Right lung (tissue), 5 donors: ENCODE measurements around the gene PCDHB12. TPM values are rescaled to one million over a fixed set of nuclear protein-coding genes. Genes with fewer than 3 reads are reported as not detected.
"Not testable (repeated sequence)": the region's sequence is repeated elsewhere in the genome, so short reads cannot be mapped to it uniquely, and the experiment has no call there.

Experiments used
- DNase-seq, 2 donors: peaks; one replicate each; pipeline ENCODE4 v3.0.0-alpha.2; 2013
- polyA plus RNA-seq, 5 donors: library from polyadenylated mRNA; unstranded; fragments of 120-200 nt; gene quantifications; one replicate each; pipeline versions ENCODE4 v1.2.1 to v1.2.3, GENCODE V29; 2013; ENCODE audit warnings: inconsistent platforms in 1 of 5, low replicate concordance in 1 of 5; ENCODE audit not compliant: insufficient read length in 5 of 5, insufficient read depth in 1 of 5

The PCDHB12 gene
- polyA plus RNA-seq, 5 donors, result 4.3 to 6.6 (median 5.4) TPM

DNA sequence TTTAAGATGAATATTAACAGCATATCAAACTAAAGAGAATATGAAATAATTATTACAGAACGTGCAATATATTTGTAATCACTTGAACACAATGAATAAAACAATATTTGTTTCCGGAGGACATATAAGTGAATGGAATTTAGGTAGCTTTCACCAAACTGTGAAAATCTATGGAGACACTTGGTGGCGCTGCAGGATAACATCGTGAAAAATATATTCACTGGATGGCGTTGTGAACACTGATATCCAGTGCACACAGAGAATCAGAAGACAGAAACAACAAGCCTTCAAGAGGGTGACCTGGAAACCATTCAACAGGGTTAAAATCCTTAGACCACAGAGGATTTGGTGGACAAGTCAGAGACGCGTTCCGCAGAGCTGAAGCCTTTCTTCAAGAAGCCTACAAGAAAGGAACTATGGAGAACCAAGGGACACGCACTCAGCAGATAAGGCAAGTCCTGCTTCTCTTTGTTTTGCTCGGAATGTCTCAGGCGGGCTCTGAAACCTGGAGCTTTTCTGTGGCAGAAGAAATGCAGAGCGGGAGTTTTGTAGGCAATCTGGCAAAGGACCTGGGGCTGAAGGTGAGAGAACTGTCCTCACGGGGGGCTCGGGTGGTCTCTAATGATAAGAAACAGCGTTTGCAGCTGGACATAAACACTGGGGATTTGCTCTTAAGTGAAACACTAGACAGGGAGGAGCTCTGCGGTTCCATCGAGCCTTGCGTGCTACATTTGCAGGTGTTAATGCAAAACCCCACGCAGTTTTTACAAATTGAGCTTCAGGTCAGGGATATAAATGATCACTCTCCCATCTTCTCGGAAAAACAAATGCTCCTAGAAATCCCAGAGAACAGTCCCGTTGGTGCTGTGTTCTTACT, 8.9 kb upstream of the PCDHB12 start, which contains the start of gene PCDHB11:
PCDHB11 (plus strand) TSS at position 269 of the 877 bp plus-strand sequence; CDS start at position 417, 148 bp downstream.
- no peak for DNase-seq

DNA sequence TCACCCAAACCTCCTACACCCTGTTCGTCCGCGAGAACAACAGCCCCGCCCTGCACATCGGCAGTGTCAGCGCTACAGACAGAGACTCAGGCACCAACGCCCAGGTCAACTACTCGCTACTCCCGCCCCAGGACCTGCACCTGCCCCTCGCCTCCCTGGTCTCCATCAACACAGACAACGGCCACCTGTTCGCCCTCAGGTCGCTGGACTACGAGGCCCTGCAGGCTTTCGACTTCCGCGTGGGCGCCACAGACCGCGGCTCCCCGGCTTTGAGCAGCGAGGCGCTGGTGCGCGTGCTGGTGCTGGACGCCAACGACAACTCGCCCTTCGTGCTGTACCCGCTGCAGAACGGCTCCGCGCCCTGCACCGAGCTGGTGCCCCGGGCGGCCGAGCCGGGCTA, 7.4 kb upstream of the PCDHB12 start:
- DNase-seq, result not testable (repeated sequence)

DNA sequence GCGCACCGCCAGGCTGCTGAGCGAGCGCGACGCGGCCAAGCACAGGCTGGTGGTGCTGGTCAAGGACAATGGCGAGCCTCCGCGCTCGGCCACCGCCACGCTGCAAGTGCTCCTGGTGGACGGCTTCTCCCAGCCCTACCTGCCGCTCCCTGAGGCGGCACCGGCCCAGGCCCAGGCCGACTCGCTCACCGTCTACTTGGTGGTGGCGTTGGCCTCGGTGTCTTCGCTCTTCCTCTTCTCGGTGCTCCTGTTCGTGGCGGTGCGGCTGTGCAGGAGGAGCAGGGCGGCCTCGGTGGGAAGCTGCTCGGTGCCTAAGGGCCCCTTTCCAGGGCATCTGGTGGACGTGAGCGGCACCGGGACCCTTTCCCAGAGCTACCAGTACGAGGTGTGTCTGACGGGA, 6.9 kb upstream of the PCDHB12 start:
- DNase-seq, result not testable (repeated sequence)

DNA sequence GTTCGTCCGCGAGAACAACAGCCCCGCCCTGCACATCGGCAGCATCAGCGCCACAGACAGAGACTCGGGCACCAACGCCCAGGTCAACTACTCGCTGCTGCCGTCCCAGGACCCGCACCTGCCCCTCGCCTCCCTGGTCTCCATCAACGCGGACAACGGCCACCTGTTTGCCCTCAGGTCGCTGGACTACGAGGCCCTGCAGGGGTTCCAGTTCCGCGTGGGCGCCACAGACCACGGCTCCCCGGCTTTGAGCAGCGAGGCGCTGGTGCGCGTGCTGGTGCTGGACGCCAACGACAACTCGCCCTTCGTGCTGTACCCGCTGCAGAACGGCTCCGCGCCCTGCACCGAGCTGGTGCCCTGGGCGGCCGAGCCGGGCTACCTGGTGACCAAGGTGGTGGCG, 1.8 kb downstream of the PCDHB12 start:
- not testable (repeated sequence) for DNase-seq

DNA sequence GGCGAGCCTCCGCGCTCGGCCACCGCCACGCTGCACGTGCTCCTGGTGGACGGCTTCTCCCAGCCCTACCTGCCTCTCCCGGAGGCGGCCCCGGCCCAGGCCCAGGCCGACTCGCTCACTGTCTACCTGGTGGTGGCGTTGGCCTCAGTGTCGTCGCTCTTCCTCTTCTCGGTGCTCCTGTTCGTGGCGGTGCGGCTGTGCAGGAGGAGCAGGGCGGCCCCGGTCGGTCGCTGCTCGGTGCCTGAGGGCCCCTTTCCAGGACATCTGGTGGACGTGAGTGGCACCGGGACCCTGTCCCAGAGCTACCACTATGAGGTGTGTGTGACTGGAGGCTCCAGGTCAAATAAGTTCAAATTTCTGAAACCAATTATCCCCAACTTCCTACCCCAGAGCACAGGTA, 2.3 kb downstream of the PCDHB12 start:
- DNase-seq, result not testable (repeated sequence)

DNA sequence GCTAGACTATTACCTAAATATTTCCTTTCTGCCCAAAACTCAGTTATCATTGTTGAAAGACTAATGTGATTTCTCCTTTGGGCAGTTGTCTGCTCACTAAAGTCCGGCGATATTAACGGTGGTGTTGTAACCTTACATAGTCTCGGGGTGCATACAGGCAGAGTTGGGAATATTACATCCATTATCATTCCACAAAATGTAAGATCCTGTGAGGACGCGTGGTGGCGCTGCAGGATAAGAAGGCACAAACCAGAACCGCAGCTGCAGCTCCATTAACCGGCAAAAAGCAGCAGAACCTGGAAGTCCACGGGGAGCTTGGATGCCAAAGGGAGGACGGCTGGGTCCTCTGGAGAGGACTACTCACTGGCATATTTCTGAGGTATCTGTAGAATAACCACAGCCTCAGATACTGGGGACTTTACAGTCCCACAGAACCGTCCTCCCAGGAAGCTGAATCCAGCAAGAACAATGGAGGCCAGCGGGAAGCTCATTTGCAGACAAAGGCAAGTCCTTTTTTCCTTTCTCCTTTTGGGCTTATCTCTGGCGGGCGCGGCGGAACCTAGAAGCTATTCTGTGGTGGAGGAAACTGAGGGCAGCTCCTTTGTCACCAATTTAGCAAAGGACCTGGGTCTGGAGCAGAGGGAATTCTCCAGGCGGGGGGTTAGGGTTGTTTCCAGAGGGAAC, 5.3 kb downstream of the PCDHB12 start, which contains the start of gene PCDHB13:
PCDHB13 (plus strand) TSS at position 264 of the 684 bp plus-strand sequence; CDS start at position 469, 205 bp downstream.
- not testable (repeated sequence) for DNase-seq

DNA sequence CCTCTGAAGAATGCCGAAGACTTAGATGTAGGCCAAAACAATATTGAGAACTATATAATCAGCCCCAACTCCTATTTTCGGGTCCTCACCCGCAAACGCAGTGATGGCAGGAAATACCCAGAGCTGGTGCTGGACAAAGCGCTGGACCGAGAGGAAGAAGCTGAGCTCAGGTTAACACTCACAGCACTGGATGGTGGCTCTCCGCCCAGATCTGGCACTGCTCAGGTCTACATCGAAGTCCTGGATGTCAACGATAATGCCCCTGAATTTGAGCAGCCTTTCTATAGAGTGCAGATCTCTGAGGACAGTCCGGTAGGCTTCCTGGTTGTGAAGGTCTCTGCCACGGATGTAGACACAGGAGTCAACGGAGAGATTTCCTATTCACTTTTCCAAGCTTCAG, 6.1 kb downstream of the PCDHB12 start:
- not testable (repeated sequence) for DNase-seq

DNA sequence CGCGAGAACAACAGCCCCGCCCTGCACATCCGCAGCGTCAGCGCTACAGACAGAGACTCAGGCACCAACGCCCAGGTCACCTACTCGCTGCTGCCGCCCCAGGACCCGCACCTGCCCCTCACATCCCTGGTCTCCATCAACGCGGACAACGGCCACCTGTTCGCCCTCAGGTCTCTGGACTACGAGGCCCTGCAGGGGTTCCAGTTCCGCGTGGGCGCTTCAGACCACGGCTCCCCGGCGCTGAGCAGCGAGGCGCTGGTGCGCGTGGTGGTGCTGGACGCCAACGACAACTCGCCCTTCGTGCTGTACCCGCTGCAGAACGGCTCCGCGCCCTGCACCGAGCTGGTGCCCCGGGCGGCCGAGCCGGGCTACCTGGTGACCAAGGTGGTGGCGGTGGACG, 7.0 kb downstream of the PCDHB12 start:
- not testable (repeated sequence) for DNase-seq

DNA sequence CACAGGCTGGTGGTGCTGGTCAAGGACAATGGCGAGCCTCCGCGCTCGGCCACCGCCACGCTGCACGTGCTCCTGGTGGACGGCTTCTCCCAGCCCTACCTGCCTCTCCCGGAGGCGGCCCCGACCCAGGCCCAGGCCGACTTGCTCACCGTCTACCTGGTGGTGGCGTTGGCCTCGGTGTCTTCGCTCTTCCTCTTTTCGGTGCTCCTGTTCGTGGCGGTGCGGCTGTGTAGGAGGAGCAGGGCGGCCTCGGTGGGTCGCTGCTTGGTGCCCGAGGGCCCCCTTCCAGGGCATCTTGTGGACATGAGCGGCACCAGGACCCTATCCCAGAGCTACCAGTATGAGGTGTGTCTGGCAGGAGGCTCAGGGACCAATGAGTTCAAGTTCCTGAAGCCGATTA, 7.5 kb downstream of the PCDHB12 start:
- not testable (repeated sequence) for DNase-seq

DNA sequence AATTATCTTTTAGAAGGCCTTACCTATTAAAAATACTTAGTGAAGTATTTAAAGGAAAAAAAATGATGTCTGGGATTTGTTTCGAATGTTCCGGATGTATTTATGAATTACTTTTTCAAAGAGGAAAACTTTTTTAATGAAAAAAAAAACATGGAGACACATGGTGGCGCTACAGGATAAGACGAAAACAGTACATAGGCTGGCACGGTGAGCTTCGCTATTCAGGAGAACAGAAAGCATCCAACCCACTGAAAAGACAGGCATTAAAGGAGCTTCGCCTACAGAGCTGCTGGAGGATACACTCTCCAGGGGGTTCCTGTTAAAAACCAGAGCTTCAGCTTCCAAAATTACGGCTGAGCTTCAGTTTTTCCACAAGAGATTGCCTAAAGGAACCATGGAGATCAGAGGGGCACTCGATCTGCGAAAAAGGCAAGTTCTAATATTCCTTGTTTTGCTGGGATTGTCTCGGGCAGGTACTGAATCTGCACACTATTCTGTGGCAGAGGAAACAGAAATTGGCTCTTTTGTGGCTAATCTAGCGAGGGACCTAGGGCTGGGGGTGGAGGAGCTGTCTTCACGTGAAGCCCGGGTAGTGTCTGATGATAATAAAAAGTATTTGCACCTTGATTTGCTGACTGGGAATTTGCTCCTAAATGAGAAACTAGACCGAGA, 14.7 kb downstream of the PCDHB12 start, which contains the start of gene PCDHB14:
PCDHB14 (plus strand) TSS at position 232 of the 672 bp plus-strand sequence; CDS start at position 395, 163 bp downstream.
- peak in 1 of 2 donors; percentile 24 for DNase-seq

DNA sequence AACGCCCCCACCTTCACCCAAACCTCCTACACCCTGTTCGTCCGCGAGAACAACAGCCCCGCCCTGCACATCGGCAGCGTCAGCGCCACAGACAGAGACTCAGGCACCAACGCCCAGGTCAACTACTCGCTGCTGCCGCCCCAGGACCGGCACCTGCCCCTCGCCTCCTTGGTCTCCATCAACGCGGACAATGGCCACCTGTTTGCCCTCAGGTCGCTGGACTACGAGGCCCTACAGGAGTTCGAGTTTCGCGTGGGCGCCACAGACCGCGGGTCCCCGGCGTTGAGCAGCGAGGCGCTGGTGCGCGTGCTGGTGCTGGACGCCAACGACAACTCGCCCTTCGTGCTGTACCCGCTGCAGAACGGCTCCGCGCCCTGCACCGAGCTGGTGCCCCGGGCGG, 16.3 kb downstream of the PCDHB12 start:
- DNase-seq, result not testable (repeated sequence)

DNA sequence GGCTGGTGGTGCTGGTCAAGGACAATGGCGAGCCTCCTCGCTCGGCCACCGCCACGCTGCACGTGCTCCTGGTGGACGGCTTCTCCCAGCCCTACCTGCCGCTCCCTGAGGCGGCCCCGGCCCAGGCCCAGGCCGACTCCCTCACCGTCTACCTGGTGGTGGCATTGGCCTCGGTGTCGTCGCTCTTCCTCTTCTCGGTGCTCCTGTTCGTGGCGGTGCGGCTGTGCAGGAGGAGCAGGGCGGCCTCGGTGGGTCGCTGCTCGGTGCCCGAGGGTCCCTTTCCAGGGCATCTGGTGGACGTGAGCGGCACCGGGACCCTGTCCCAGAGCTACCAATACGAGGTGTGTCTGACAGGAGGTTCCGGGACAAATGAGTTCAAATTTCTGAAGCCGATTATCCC, 16.9 kb downstream of the PCDHB12 start:
- not testable (repeated sequence) for DNase-seq

DNA sequence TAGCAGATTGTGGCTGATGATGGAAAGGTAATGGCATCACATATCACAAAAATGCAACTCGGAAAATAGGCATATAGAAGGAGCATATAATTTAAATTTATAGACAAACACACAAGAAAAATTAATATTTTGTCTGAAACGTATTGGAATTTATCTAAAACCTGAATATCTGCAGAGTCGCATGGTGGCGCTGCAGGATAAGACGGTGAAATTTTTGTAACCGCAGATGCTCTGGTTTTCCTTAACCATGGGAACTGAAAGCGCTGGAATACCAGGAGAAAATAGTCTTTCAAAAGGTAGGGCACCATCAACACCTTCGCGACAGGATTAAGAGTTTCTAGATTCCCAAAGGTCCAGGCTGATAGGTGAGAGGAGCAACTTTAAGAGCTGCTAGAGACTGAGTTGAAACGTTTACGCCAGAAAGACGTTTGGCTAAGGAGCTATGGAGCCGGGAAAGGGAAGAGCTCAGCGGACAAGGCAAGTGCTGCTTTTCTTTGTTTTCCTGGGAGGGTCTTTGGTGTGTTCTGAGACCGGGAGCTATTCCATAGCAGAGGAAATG, 25.7 kb downstream of the PCDHB12 start:
- peak in 1 of 2 donors; percentile 22 for DNase-seq

DNA sequence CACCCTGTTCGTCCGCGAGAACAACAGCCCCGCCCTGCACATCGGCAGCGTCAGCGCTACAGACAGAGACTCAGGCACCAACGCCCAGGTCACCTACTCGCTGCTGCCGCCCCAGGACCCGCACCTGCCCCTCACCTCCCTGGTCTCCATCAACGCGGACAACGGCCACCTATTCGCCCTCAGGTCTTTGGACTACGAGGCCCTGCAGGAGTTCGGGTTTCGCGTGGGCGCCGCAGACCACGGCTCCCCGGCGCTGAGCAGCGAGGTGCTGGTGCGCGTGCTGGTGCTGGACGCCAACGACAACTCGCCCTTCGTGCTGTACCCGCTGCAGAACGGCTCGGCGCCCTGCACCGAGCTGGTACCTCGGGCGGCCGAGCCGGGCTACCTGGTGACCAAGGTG, 27.4 kb downstream of the PCDHB12 start:
- DNase-seq, result not testable (repeated sequence)

DNA sequence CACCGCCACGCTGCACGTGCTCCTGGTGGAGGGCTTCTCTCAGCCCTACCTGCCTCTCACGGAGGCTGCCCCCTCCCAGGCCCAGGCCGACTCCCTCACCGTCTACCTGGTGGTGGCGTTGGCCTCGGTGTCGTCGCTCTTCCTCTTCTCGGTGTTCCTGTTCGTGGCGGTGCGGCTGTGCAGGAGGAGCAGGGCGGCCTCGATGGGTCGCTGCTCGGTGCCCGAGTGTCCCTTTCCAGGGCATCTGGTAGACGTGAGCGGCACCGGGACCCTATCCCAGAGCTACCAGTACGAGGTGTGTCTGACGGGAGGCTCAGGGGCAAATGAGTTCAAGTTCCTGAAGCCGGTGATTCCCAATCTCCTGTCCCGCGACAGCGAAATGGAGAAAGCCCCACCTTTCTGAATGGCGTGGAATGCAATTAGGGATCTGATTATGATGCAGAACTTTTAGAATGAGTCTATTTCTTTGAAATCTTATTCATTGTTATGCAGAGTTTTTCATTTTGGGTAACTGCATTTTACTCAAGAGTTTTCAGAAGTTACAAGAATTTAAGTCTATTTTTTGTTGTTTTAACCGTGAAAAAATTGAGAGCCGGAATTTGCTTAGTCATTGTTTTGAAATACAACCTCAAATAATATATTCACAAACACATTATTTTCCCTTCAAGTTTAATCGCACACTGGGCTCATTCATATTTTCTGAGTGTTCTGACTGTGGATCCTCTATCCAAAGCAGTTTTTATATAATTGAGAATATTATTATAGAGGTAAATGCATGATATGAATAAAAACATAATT, 28.2 kb downstream of the PCDHB12 start:
- DNase-seq, result no peak

DNA sequence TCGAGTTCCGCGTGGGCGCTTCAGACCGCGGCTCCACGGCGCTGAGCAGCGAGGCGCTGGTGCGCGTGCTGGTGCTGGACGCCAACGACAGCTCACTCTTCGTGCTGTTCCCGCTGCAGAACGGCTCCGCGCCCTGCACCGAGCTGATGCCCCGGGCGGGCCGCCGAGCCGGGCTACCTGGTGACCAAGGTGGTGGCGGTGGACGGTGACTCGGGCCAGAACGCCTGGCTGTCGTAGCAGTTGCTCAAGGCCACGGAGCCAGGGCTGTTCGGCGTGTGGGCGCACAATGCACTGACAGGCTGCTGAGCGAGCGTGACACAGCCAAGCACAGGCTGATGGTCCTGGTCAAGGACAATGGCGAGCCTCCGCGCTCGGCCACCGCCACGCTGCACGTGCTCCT, 33.0 kb downstream of the PCDHB12 start:
- DNase-seq, result no peak

DNA sequence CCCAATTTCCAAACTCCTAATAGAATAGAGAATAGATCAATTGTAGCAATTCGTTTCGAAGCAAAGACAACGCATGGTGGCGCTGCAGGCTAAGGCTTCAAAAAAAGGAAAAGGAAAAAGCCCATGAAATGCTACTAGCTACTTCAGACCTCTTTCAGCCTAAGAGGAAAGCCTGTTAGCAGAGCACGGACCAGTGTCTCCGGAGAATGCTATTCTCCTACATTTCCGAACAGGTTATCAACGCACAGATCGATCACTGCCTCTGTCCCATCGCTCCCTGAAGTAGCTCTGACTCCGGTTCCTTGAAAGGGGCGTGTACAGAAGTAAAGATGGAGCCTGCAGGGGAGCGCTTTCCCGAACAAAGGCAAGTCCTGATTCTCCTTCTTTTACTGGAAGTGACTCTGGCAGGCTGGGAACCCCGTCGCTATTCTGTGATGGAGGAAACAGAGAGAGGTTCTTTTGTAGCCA, 36.8 kb downstream of the PCDHB12 start, which contains the start of gene PCDHB15:
PCDHB15 (plus strand) TSS at position 146 of the 468 bp plus-strand sequence; CDS start at position 330, 184 bp downstream.
- peak in 1 of 2 donors; percentile 14 for DNase-seq

DNA sequence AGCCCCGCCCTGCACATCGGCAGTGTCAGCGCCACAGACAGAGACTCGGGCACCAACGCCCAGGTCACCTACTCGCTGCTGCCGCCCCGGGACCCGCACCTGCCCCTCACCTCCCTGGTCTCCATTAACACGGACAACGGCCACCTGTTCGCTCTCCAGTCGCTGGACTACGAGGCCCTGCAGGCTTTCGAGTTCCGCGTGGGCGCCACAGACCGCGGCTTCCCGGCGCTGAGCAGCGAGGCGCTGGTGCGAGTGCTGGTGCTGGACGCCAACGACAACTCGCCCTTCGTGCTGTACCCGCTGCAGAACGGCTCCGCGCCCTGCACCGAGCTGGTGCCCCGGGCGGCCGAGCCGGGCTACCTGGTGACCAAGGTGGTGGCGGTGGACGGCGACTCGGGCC, 38.5 kb downstream of the PCDHB12 start:
- not testable (repeated sequence) for DNase-seq

DNA sequence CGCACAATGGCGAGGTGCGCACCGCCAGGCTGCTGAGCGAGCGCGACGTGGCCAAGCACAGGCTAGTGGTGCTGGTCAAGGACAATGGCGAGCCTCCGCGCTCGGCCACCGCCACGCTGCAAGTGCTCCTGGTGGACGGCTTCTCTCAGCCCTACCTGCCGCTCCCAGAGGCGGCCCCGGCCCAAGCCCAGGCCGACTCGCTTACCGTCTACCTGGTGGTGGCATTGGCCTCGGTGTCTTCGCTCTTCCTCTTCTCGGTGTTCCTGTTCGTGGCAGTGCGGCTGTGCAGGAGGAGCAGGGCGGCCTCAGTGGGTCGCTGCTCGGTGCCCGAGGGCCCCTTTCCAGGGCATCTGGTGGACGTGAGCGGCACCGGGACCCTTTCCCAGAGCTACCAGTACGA, 38.9 kb downstream of the PCDHB12 start:
- not testable (repeated sequence) for DNase-seq

DNA sequence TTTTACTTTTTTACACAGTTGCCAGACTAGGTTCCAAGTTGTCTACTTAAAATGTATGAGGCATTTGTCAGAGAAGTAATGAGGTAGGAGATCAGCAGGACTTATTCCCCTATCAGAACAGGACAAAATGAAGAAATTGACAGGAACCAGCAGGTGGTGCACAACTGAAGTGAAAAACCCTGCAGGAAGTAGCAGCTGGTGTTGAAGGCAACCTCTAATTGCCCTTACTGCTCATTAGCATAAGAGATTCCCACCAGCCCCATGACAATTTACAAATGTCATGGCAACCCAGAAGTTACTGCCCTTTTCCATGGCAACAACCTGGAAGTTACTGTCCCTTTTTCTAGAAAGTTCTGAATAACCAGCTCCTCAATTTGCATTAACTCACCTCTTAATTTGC, 42.1 kb downstream of the PCDHB12 start:
- no peak for DNase-seq
